ENCODE results near the gene MEPCE.
A peak's percentile ranks its signal among the peaks of the same experiment; 100 is the strongest.
"Not testable (repeated sequence)": the region's sequence is repeated elsewhere in the genome, so short reads cannot be mapped to it uniquely, and the experiment has no call there.

Gene MEPCE

GRCh38 chr7:100429637-100430492 is at the start of gene MEPCE:
Gene MEPCE, plus strand, starts transcription at chr7:100429831. Its CDS starts 188 bp downstream, at chr7:100430019.
- no CpG with 5 or more reads among the region's 95 CpGs for WGBS (ENCODE audit: insufficient coverage, insufficient read length)
- no peak within 1 kb of the TSS for H3K27ac ChIP-seq (ENCODE audit: low read length)
- DNase-seq (ENCODE audit: low read depth, low spot score): no peak
- no peaks in the 10 kb centered on the region for H3K9me3 ChIP-seq (ENCODE audit: control insufficient read depth, insufficient read depth, low read length)
- H3K27me3 ChIP-seq (ENCODE audit: control insufficient read depth, insufficient read depth, low read length): peaks cover 4% of the 10 kb centered on the region; the same call in 1 of the 2 replicates
- H3K4me1 ChIP-seq (ENCODE audit: control insufficient read depth, insufficient read depth, low read length): peaks cover 6% of the 10 kb centered on the region
- H3K36me3 ChIP-seq (ENCODE audit: control insufficient read depth, insufficient read depth, low read length): peaks cover 17% of the 10 kb centered on the region
- H3K4me3 ChIP-seq (ENCODE audit: low read length): peak within 1 kb of the TSS; percentile 77

GRCh38 chr7:100380196-100380595 is 49.4 kb upstream of the MEPCE start:
- no peaks in the 10 kb centered on the region for H3K4me1 ChIP-seq (ENCODE audit: control insufficient read depth, insufficient read depth, low read length)
- no peaks in the 10 kb centered on the region; the same call in 1 of the 2 replicates for H3K27me3 ChIP-seq (ENCODE audit: control insufficient read depth, insufficient read depth, low read length)
- H3K4me3 ChIP-seq (ENCODE audit: low read length): no peak overlapping the region
- DNase-seq (ENCODE audit: low read depth, low spot score): no peak
- no peaks in the 10 kb centered on the region for H3K9me3 ChIP-seq (ENCODE audit: control insufficient read depth, insufficient read depth, low read length)
- no peaks in the 10 kb centered on the region for H3K36me3 ChIP-seq (ENCODE audit: control insufficient read depth, insufficient read depth, low read length)
- H3K27ac ChIP-seq (ENCODE audit: low read length): no peak overlapping the region
- WGBS (ENCODE audit: insufficient coverage, insufficient read length): no CpG with 5 or more reads among the region's 4 CpGs

- not testable (repeated sequence) for H3K9me3 ChIP-seq (ENCODE audit: control insufficient read depth, insufficient read depth, low read length); H3K4me1 ChIP-seq (ENCODE audit: control insufficient read depth, insufficient read depth, low read length); DNase-seq (ENCODE audit: low read depth, low spot score); H3K4me3 ChIP-seq (ENCODE audit: low read length); H3K27me3 ChIP-seq (ENCODE audit: control insufficient read depth, insufficient read depth, low read length); H3K27ac ChIP-seq (ENCODE audit: low read length); H3K36me3 ChIP-seq (ENCODE audit: control insufficient read depth, insufficient read depth, low read length)
- WGBS (ENCODE audit: insufficient coverage, insufficient read length): no CpG with 5 or more reads among the region's 49 CpGs
These were observed 47.9 kb upstream of the MEPCE start for GRCh38 chr7:100381531-100382233.

GRCh38 chr7:100382234-100382853 is 47.3 kb upstream of the MEPCE start:
- not testable (repeated sequence) for DNase-seq (ENCODE audit: low read depth, low spot score); H3K9me3 ChIP-seq (ENCODE audit: control insufficient read depth, insufficient read depth, low read length); H3K27me3 ChIP-seq (ENCODE audit: control insufficient read depth, insufficient read depth, low read length); H3K4me1 ChIP-seq (ENCODE audit: control insufficient read depth, insufficient read depth, low read length); H3K36me3 ChIP-seq (ENCODE audit: control insufficient read depth, insufficient read depth, low read length); H3K27ac ChIP-seq (ENCODE audit: low read length); H3K4me3 ChIP-seq (ENCODE audit: low read length)
- no CpG with 5 or more reads among the region's 8 CpGs for WGBS (ENCODE audit: insufficient coverage, insufficient read length)

GRCh38 chr7:100384628-100385294 is 44.9 kb upstream of the MEPCE start:
- Histone ChIP-seq H3K4me3 (ENCODE audit: low read length) (no peak overlapping the region), H3K27me3 (ENCODE audit: control insufficient read depth, insufficient read depth, low read length) (no peaks in the 10 kb centered on the region; the same call in 1 of the 2 replicates), H3K9me3 (ENCODE audit: control insufficient read depth, insufficient read depth, low read length) (no peaks in the 10 kb centered on the region), H3K36me3 (ENCODE audit: control insufficient read depth, insufficient read depth, low read length) (no peaks in the 10 kb centered on the region), H3K27ac (ENCODE audit: low read length) (no peak overlapping the region), H3K4me1 (ENCODE audit: control insufficient read depth, insufficient read depth, low read length) (no peaks in the 10 kb centered on the region)
- WGBS (ENCODE audit: insufficient coverage, insufficient read length): no CpG with 5 or more reads among the region's 6 CpGs
- DNase-seq (ENCODE audit: low read depth, low spot score): no peak

GRCh38 chr7:100386940-100387339 is 42.7 kb upstream of the MEPCE start:
- Histone ChIP-seq H3K4me1 (ENCODE audit: control insufficient read depth, insufficient read depth, low read length) (peaks cover 5% of the 10 kb centered on the region), H3K4me3 (ENCODE audit: low read length) (no peak overlapping the region), H3K36me3 (ENCODE audit: control insufficient read depth, insufficient read depth, low read length) (no peaks in the 10 kb centered on the region), H3K27ac (ENCODE audit: low read length) (no peak overlapping the region), H3K9me3 (ENCODE audit: control insufficient read depth, insufficient read depth, low read length) (no peaks in the 10 kb centered on the region), H3K27me3 (ENCODE audit: control insufficient read depth, insufficient read depth, low read length) (no peaks in the 10 kb centered on the region; the same call in 1 of the 2 replicates)
- DNase-seq (ENCODE audit: low read depth, low spot score): no peak
- WGBS (ENCODE audit: insufficient coverage, insufficient read length): no CpG with 5 or more reads among the region's 5 CpGs

GRCh38 chr7:100387695-100388094 is 41.9 kb upstream of the MEPCE start:
- no peak overlapping the region for H3K4me3 ChIP-seq (ENCODE audit: low read length)
- no CpG with 5 or more reads among the region's 2 CpGs for WGBS (ENCODE audit: insufficient coverage, insufficient read length)
- H3K27ac ChIP-seq (ENCODE audit: low read length): no peak overlapping the region
- H3K9me3 ChIP-seq (ENCODE audit: control insufficient read depth, insufficient read depth, low read length): no peaks in the 10 kb centered on the region
- DNase-seq (ENCODE audit: low read depth, low spot score): no peak
- no peaks in the 10 kb centered on the region for H3K27me3 ChIP-seq (ENCODE audit: control insufficient read depth, insufficient read depth, low read length)
- H3K36me3 ChIP-seq (ENCODE audit: control insufficient read depth, insufficient read depth, low read length): no peaks in the 10 kb centered on the region
- peaks cover 5% of the 10 kb centered on the region for H3K4me1 ChIP-seq (ENCODE audit: control insufficient read depth, insufficient read depth, low read length)

- Histone ChIP-seq H3K27ac (ENCODE audit: low read length) (no peak overlapping the region), H3K4me1 (ENCODE audit: control insufficient read depth, insufficient read depth, low read length) (peaks cover 5% of the 10 kb centered on the region)
- 100% methylated on average over 1 of the region's 9 CpGs for WGBS (ENCODE audit: insufficient coverage, insufficient read length)
These were observed 40.1 kb upstream of the MEPCE start for GRCh38 chr7:100389437-100390088.

GRCh38 chr7:100390286-100391009 is 39.2 kb upstream of the MEPCE start:
- H3K4me3 ChIP-seq (ENCODE audit: low read length): no peak overlapping the region
- WGBS (ENCODE audit: insufficient coverage, insufficient read length): no CpG with 5 or more reads among the region's 3 CpGs
- H3K9me3 ChIP-seq (ENCODE audit: control insufficient read depth, insufficient read depth, low read length): no peaks in the 10 kb centered on the region
- H3K4me1 ChIP-seq (ENCODE audit: control insufficient read depth, insufficient read depth, low read length): peaks cover 5% of the 10 kb centered on the region
- H3K27ac ChIP-seq (ENCODE audit: low read length): no peak overlapping the region
- no peak for DNase-seq (ENCODE audit: low read depth, low spot score)
- no peaks in the 10 kb centered on the region for H3K27me3 ChIP-seq (ENCODE audit: control insufficient read depth, insufficient read depth, low read length)
- H3K36me3 ChIP-seq (ENCODE audit: control insufficient read depth, insufficient read depth, low read length): no peaks in the 10 kb centered on the region

More at GRCh38 chr7:100389437-100390088, 40.1 kb upstream of the MEPCE start:
- Histone ChIP-seq H3K9me3 (ENCODE audit: control insufficient read depth, insufficient read depth, low read length) (no peaks in the 10 kb centered on the region), H3K4me3 (ENCODE audit: low read length) (no peak overlapping the region), H3K27me3 (ENCODE audit: control insufficient read depth, insufficient read depth, low read length) (no peaks in the 10 kb centered on the region), H3K36me3 (ENCODE audit: control insufficient read depth, insufficient read depth, low read length) (no peaks in the 10 kb centered on the region)
- no peak for DNase-seq (ENCODE audit: low read depth, low spot score)
